GM23338 (cell line): Measurements from ENCODE around the gene SNHG17. TPM values are rescaled to one million over a fixed set of nuclear protein-coding genes. Genes with fewer than 3 reads are reported as not detected.

Experiments
- ATAC-seq: fragments of 200-7000 bp; cut with Tn5 transposase; 3 replicates; pipeline ENCODE4 v1.9.1; 2020
- DNase-seq: peaks from one replicate; pipeline ENCODE4 v3.0.0-alpha.2; 2015; ENCODE audit warnings: low spot score
- H2AFZ ChIP-seq: fragments of 200-600 bp; sonication (generic); 2 replicates; pipeline ENCODE4 v1.8.0; 2016; ENCODE audit warnings: antibody characterized with exemption, mild to moderate bottlenecking, moderate library complexity
- H3F3A ChIP-seq: fragments of 200-600 bp; sonication (generic); replicated peaks from 2 replicates; pipeline ENCODE4 v1.8.0; 2017; ENCODE audit warnings: antibody characterized with exemption, mixed run types, low read depth
- H3K27ac ChIP-seq: fragments of 200-600 bp; sonication (generic); 2 replicates; pipeline ENCODE4 v1.6.1; 2016; ENCODE audit warnings: low read depth
- H3K27me3 ChIP-seq: fragments of 200-600 bp; sonication (generic); 2 replicates; pipeline ENCODE4 v1.8.0; 2016; ENCODE audit warnings: mild to moderate bottlenecking, mixed run types, moderate library complexity; ENCODE audit not compliant: insufficient read depth
- H3K36me3 ChIP-seq: fragments of 200-600 bp; sonication (generic); 2 replicates; pipeline ENCODE4 v1.8.0; 2016; ENCODE audit warnings: mild to moderate bottlenecking; ENCODE audit not compliant: insufficient read depth
- H3K4me1 ChIP-seq: fragments of 200-600 bp; sonication (generic); 2 replicates; pipeline ENCODE4 v1.8.0; 2016; ENCODE audit warnings: mild to moderate bottlenecking, moderate library complexity; ENCODE audit not compliant: insufficient read depth
- H3K4me2 ChIP-seq: fragments of 200-600 bp; sonication (generic); 2 replicates; pipeline ENCODE4 v1.7.1; 2017; ENCODE audit warnings: mixed run types
- H3K4me3 ChIP-seq: fragments of 200-600 bp; sonication (generic); 2 replicates; pipeline ENCODE4 v1.6.1; 2016; ENCODE audit warnings: mixed run types
- H3K79me2 ChIP-seq: fragments of 200-600 bp; sonication (generic); replicated peaks from 2 replicates; pipeline ENCODE4 v1.8.0; 2017; ENCODE audit warnings: mild to moderate bottlenecking; ENCODE audit not compliant: insufficient read depth
- H3K9me2 ChIP-seq: fragments of 200-600 bp; sonication (generic); 2 replicates; pipeline ENCODE4 v1.8.0; 2017; ENCODE audit not compliant: insufficient read depth
- H4K20me1 ChIP-seq: fragments of 200-600 bp; sonication (generic); replicated peaks from 2 replicates; pipeline ENCODE4 v1.8.0; 2017; ENCODE audit warnings: mild to moderate bottlenecking; ENCODE audit not compliant: insufficient read depth
- H3K27ac Mint-ChIP-seq: 2 replicates; pipeline ENCODE4 v1.8.0; 2020; ENCODE audit warnings: inconsistent platforms, mild to moderate bottlenecking, moderate library complexity, mixed read lengths
- H3K27me3 Mint-ChIP-seq: 3 replicates; pipeline ENCODE4 v1.8.0; 2022; ENCODE audit warnings: low read depth, mild to moderate bottlenecking, moderate library complexity, mixed read lengths, inconsistent platforms; ENCODE audit not compliant: insufficient read depth, poor library complexity
- H3K36me3 Mint-ChIP-seq: 3 replicates; pipeline ENCODE4 v1.8.0; 2021; ENCODE audit warnings: low read depth, mild to moderate bottlenecking, inconsistent platforms, moderate library complexity, mixed read lengths
- H3K4me1 Mint-ChIP-seq: 3 replicates; pipeline ENCODE4 v1.8.0; 2020; ENCODE audit warnings: mild to moderate bottlenecking, inconsistent platforms, mixed read lengths
- H3K4me3 Mint-ChIP-seq: 3 replicates; pipeline ENCODE4 v1.8.0; 2021; ENCODE audit warnings: moderate library complexity, mild to moderate bottlenecking, inconsistent platforms, mixed read lengths
- H3K9me3 Mint-ChIP-seq: 3 replicates; pipeline ENCODE4 v1.8.0; 2020; ENCODE audit warnings: moderate library complexity, mild to moderate bottlenecking, inconsistent platforms, mixed read lengths
- CREB1 ChIP-seq: fragments of 250-450 bp; sonication (Bioruptor Pico); IDR thresholded peaks from 2 replicates; pipeline ENCODE4 v1.5.0; 2020; ENCODE audit warnings: low read depth, mild to moderate bottlenecking, moderate library complexity
- CTCF ChIP-seq, 2 experiments: fragments of 200-600 bp in 1 of 2; sonication (generic) in 1 of 2; conservative IDR thresholded peaks; 2 replicates each; pipeline versions ENCODE4 v1.5.1 to v1.6.1; 2016 to 2017; ENCODE audit warnings: antibody characterized with exemption in 2 of 2, low read depth in 2 of 2, mild to moderate bottlenecking in 2 of 2, moderate library complexity in 1 of 2
- ETS1 ChIP-seq: IDR thresholded peaks from 2 replicates; pipeline ENCODE4 v1.6.1; 2016; ENCODE audit warnings: antibody characterized with exemption
- EZH2 ChIP-seq: fragments of 200-600 bp; sonication (generic); IDR thresholded peaks from one replicate; pipeline ENCODE4 v1.8.0; 2017; ENCODE audit warnings: antibody characterized with exemption, mild to moderate bottlenecking, low read depth; ENCODE audit not compliant: unreplicated experiment
- EZH2phosphoT487 ChIP-seq: fragments of 200-600 bp; sonication (generic); IDR thresholded peaks from one replicate; pipeline ENCODE4 v1.8.1; 2018; ENCODE audit warnings: antibody characterized with exemption; ENCODE audit not compliant: unreplicated experiment
- JUNB ChIP-seq: IDR thresholded peaks from one replicate; pipeline ENCODE4 v1.6.1; 2016; ENCODE audit warnings: antibody characterized with exemption; ENCODE audit not compliant: unreplicated experiment
- NANOG ChIP-seq: IDR thresholded peaks from 2 replicates; pipeline ENCODE4 v1.6.1; 2016; ENCODE audit warnings: antibody characterized with exemption, borderline replicate concordance
- POLR2AphosphoS5 ChIP-seq: IDR thresholded peaks from 2 replicates; pipeline ENCODE4 v1.6.1; 2016; ENCODE audit warnings: antibody characterized with exemption, low read depth
- REST ChIP-seq: IDR thresholded peaks from one replicate; pipeline ENCODE4 v1.6.1; 2018; ENCODE audit warnings: antibody characterized with exemption; ENCODE audit not compliant: unreplicated experiment
- STAT1 ChIP-seq: IDR thresholded peaks from one replicate; pipeline ENCODE4 v1.6.1; 2016; ENCODE audit warnings: antibody characterized with exemption; ENCODE audit not compliant: unreplicated experiment
- ZNF114 ChIP-seq: fragments of 250-450 bp; sonication (Bioruptor Pico); IDR thresholded peaks from 2 replicates; pipeline ENCODE4 v1.5.0; 2020; ENCODE audit warnings: mild to moderate bottlenecking, moderate library complexity
- ZNF331 ChIP-seq: fragments of 250-450 bp; sonication (Bioruptor Pico); IDR thresholded peaks from 2 replicates; pipeline ENCODE4 v1.5.0; 2020; ENCODE audit warnings: low read depth, mild to moderate bottlenecking, moderate library complexity
- ZNF462 ChIP-seq: fragments of 250-450 bp; sonication (Bioruptor Pico); IDR thresholded peaks from 2 replicates; pipeline ENCODE4 v1.5.0; 2020; ENCODE audit warnings: mild to moderate bottlenecking, moderate library complexity
- polyA plus RNA-seq: library from polyadenylated mRNA; unstranded; fragments of >200 nt; fragmentation: Nextera tagmentation; extraction: Ambion mirVana; gene quantifications from 2 replicates; pipeline ENCODE4 v1.2.1, GENCODE V29; 2016
- total RNA-seq: library from RNA; depleted of rRNA; stranded (reverse); fragments of >200 nt; shearing (Covaris generic); gene quantifications from 2 replicates; pipeline ENCODE4 v1.2.3, GENCODE V29; 2014

The SNHG17 gene
- total and polyA plus RNA-seq, 2 experiments from 2014 or later, result 25.4 to 76.1 TPM

GRCh38 chr20:38454556-38455473 lies 19.7 kb upstream of the SNHG17 start:
- Histone ChIP-seq H3K4me3 (no peak overlapping the region), H3K9me2 (no peaks in the 10 kb centered on the region), H3K27ac (no peak overlapping the region), H3K4me1 (no peaks in the 10 kb centered on the region), H3K36me3 (no peaks in the 10 kb centered on the region), H3K4me2 (no peak overlapping the region), H2AFZ (no peak overlapping the region), H3K27me3 (no peaks in the 10 kb centered on the region), H4K20me1 (no peaks in the 10 kb centered on the region), H3F3A (no peaks in the 10 kb centered on the region), H3K79me2 (no peaks in the 10 kb centered on the region)
- no peak for TF ChIP-seq EZH2
- TF ChIP-seq POLR2AphosphoS5, result no peak
- TF ChIP-seq EZH2phosphoT487, result no peak
- TF ChIP-seq ZNF331 (CRISPR knock-in tag), result no peak
- TF ChIP-seq REST, result no peak
- no peak for TF ChIP-seq CREB1 (CRISPR knock-in tag)
- TF ChIP-seq CTCF (conservative IDR thresholded peaks at IDR 0.05; ENCODE audit: low read depth in 2 of 2), result no peak
- no peak for TF ChIP-seq ETS1
- TF ChIP-seq NANOG, result no peak
- TF ChIP-seq STAT1, result no peak
- no peak for TF ChIP-seq JUNB
- no peak for TF ChIP-seq ZNF462 (CRISPR knock-in tag)
- no peak for TF ChIP-seq ZNF114
- Mint-ChIP-seq H3K9me3 (no peaks in the 10 kb centered on the region), H3K27me3 (peaks cover 2% of the 10 kb centered on the region), H3K4me3 (no peak overlapping the region), H3K4me1 (no peaks in the 10 kb centered on the region), H3K36me3 (peaks cover 14% of the 10 kb centered on the region), H3K27ac (no peak overlapping the region)
- DNase-seq (no peak), ATAC-seq (no peak)
